Measurements from ENCODE around the gene EZH2.

Gene EZH2

DNA sequence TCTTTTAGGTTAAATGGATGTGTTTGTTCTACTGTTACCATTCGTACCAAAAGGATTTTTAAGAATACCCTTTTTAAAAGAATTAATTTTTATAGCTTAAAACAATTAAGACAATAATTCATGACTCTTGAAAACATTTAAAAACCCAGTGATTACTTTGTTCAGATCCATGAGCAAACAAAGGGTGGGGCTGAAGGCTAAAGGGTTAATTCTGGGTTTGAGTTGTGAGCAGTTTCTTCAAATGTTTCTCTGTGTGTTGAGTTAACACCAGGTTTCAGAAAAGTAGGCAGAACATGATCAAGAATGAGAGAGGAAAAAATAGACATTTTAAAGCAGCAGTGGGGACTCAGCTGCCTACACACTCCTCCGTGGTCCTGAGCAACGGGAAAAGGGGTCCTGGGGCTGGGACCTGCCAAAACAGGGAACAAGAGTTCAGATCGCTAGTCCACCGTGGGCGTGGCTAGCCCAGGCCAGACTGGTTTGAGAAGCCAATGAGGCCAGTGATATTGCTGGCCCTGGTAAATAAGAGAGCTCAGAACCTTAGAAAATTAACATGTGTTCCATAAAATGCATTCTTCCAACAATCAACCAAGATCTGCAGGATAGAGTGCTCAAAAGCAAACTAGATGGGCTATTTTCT is 14.9 kb upstream of the EZH2 start:
- DNase-seq (ENCODE audit: low read depth) = no peak

DNA sequence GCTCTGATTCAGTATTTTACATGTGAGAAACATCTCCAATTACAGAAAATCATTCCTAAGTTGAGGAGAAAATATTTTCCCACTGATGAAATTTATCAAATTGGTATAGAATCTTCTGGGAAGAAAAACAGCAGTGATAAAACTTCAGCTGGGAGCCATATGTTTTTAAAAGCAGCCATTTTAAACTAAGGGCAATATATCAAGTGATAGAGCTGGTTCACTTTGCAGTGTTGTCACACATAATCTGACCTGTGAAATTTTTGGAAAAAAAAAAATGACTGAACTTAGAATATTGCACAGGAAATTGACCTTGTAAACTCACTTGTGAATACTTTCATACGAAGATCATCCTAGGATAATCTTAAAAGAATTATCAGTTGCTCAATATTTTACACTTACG is 10.5 kb upstream of the EZH2 start:
- no peak for DNase-seq (ENCODE audit: low read depth)

- no peak for DNase-seq (ENCODE audit: low read depth)
Measured at GRCh38 chr7:148893071-148893470, 9.0 kb upstream of the EZH2 start.

DNA sequence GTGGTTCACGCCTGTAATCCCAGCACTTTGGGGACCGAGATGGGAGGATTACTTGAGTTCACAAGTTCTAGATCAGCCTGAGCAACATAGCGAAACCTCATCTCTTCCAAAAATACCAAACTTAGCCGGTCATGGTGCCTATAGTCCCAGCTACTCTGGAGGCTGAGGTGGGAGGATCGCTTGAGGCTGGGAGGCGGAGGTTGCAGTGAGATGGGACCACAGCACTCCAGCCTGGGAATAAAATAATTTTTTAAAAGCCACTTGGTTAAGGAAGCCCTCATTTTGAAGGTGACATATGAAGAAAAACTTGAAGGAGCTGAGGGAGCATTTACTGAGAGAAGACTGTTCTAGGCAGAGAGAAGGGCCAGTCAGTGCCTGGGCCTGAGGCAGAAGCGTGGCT is 4.2 kb upstream of the EZH2 start:
- no peak for DNase-seq (ENCODE audit: low read depth)

DNA sequence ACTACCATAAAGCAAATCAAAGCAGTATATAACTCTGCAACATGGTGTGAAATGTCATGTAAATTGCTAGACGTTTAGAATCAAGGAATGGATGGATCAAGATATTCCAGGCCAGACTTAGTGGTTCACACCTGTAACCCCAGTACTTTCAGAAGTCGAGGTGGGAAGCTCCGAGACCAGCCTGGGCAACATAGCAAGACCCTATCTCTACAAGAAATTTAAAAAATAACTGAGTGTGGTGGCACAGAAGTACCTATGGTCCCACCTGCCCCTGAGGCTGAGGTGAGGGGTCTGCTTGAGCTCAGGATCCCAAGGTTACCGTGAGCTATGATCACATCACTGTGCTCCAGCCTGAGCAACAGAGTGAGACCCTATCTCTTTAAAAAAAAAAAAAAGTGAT is 2.8 kb upstream of the EZH2 start:
- no peak for DNase-seq (ENCODE audit: low read depth)

- DNase-seq (ENCODE audit: low read depth) = peak; percentile 88
Measured at GRCh38 chr7:148884299-148885022, 370 bp upstream of the EZH2 start.

DNA sequence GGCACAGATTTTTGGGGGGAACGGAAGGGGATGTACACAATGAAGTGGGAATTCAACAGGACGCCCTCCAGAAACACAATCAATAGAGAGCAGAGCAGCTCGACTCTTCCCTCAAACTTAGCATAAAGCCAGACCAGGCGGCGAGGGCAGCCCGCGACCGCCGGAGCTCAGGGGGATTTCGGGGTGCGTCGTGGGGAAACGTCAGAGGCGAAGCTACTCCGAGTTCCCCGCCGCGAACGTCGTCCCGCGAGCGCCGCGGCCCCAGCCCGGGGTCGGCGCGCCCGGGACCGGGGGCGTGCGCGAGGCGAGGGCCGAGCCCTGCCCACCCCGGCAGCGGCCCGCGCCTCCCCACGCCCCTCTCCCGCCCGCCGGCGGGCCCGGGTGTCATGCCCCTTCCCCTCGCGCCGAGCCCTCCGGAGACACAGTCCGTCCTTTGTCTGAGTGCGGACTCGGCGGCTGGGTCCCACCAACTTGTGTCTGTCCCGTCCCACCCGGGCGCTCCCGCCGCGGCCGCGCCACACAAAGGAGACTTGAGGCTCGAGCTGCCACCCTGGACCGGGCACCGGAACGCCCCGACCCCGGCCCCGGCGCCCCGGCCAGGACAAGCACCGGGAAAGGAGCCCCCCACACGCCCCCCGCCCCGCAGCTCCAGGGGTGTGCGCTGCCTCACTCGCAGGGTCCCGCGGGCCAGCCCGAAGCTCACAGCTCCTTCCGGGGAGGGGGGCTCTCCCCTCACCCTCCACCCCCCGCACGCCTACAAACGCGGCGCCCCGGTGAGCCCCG is 634 bp downstream of the EZH2 start:
- DNase-seq (ENCODE audit: low read depth) = peak; percentile 67

DNA sequence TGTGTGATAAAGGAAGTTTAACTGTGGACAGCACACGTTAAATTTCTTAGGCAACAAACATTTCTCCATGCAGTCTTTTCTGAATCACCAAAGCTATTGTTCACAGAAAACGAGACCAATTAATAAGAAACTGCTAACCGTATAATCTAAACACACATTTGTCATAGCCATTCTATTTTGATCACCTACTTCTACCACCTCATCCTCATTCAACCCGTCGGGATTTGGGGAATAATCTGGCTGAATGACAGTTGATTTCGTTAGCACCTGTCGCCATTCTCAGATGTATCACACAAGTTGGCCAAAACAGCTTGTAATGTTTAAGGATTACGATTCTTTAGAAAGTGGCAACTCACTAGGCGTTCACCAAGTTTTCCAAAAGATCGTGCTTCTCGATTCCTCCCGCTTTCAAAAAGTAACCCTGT is 1.2 kb downstream of the EZH2 start:
- no peak for DNase-seq (ENCODE audit: low read depth)

DNA sequence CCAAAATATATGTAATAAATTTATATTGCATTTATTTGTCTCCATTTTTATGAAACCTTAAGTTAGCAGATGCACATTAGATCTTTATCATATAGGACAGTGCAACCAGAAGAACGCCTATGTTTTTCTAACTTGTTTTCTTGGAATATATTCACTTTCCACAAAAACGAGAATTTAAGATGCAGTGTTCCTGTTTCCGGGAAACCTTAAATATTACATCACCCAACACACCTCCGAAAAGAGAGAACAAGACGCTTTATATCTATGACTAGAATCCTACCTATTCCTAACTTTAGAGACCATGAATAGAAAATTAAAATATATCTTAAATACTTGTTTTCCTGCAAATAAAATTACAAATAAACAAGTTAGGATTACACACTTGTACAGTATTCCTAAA is 1.9 kb downstream of the EZH2 start:
- no peak for DNase-seq (ENCODE audit: low read depth)

GRCh38 chr7:148878317-148878716 is 5.8 kb downstream of the EZH2 start:
- DNase-seq (ENCODE audit: low read depth) = no peak

DNA sequence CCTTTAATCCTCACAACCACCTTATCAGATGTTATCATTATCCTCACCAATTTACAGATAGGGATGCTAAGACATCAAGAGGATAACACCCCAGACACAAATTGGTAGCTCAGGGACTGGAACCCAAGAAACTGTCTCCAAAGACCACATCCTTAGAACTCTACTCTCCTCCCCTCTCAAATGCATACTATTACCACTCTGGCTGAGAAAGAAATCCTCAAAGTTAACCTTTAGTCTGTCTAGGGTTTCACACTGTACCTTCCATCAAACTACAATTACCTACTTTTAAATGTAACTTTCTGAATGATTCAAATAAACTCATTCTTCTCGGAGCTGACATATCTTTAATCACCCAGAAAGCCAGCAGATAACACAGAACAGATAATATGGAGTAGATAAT is 6.6 kb downstream of the EZH2 start:
- DNase-seq (ENCODE audit: low read depth) = no peak

- DNase-seq (ENCODE audit: low read depth) = no peak
Measured at GRCh38 chr7:148872188-148872587, 11.9 kb downstream of the EZH2 start.

DNA sequence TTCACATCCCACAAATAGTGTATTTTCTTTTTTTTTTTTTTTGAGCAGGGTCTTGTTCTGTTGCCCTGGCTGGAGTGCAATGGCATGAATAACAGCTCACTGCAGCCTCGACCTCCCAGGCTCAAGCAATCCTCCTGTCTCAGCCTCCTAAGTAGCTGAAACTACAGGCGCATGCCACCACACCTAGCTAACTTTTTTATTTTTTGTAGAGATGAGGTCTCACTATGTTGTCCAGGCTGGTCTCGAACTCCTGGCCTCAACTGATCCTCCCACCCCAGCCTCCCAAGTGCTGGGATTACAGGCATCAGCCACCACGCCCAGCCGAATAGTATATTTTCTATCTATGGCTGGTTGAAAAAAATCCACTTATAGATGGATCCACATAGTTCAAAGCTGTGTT is 12.5 kb downstream of the EZH2 start:
- no peak for DNase-seq (ENCODE audit: low read depth)

- DNase-seq (ENCODE audit: low read depth) = no peak
Measured at GRCh38 chr7:148871030-148871429, 13.1 kb downstream of the EZH2 start.

DNA sequence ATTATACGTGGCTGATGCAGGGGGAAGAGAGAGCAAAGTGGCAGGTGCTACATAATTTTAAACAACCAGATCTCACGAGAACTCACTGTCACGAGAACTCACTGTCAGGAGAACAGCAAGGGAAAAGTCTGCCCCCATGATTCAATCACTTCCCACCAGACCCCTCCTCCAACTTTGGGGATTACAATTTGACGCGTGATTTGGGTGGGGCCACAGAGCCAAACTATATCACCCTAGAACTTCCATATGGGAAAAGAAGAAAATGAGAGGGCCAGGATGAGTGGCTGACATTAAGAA is 15.8 kb downstream of the EZH2 start:
- DNase-seq (ENCODE audit: low read depth) = no peak

GRCh38 chr7:148867596-148868377 is 16.3 kb downstream of the EZH2 start:
- DNase-seq (ENCODE audit: low read depth) = no peak

DNA sequence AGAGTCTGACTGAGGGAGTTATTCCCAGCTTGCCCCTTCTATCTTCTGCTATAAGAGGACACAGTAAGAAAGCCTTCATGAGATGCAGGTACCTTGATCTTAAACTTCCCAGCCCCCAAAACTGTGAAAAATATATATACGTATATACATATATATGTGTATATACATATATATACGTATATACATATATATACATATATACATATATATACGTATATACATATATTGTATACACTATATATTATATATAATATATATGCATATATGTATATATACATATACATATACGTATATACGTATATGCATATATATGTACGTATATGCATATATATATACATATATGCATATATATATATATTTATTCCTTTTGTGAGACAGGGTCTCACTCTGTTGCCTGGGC is 17.7 kb downstream of the EZH2 start:
- DNase-seq (ENCODE audit: low read depth) = no peak

- no peak for DNase-seq (ENCODE audit: low read depth)
Measured at GRCh38 chr7:148865283-148865682, 18.8 kb downstream of the EZH2 start.

GRCh38 chr7:148863324-148863723 is 20.8 kb downstream of the EZH2 start:
- DNase-seq (ENCODE audit: low read depth) = no peak

DNA sequence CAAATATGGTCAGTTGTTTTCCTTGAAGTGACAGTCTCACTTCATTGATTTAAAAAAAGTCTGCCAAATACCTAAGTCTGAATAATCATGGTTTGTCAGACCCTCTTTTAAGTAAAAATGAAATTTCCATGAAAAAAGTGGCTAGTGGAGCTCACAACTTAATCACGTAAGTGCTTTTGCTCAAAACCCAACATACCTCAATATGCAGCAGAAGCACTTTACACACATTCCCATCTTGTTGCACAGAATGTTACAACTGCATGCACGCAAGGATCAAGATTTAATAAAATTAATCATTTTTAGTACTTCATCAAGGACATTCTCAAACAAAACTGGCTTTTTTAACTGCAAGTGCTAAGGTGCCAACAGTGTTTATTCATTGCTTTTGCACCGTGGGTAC is 21.6 kb downstream of the EZH2 start:
- no peak for DNase-seq (ENCODE audit: low read depth)

DNA sequence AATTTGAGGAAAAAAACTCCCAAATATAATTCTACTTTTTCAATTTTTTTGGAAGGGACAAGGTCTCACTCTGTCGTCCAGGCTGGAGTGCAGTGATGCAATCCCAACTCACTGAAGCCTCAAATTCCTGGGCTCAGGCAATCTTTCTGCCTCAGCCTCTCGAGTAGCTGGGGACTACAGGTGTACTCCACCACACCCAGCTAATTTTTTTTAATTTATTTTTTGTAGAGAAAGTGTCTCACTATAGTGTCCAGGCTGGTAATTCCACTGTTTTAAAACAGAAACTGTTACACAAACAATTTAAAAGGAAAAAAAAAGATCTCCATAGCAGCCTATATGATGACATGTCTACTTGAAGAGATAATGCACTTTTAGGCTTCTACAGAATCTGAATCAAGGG is 25.6 kb downstream of the EZH2 start:
- no peak for DNase-seq (ENCODE audit: low read depth)

DNA sequence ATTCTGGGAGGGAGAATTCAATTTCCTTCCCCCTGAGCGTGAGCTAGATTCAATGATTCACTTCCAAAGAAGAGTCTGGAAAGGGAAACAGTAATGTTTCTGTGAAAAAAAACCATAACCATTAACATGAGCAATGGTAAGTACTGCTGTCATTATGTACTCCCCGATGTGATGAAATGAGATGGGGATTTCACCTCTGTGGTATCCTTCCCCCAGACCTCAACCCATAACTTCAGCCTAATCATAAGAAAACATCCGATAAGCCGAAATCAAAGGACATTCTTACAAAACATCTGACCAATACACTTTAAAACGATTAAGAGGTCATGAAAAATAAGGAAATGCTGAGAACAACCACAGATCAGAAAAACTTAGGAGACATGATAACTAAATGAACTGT is 27.2 kb downstream of the EZH2 start:
- no peak for DNase-seq (ENCODE audit: low read depth)

DNA sequence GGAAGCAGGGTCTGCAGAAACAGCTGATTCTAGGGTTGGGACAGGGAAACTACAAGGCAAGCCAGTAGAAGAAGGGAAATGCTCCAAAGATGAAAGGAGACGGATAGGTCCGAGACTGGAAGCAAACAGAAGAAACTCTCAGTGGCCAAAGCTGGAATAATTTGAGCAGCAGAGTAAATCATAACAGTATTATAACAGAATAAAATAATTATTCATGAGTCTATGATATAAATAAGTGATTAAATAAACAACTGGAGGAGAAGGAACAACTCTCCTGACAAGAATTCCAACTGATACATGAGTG is 27.6 kb downstream of the EZH2 start:
- no peak for DNase-seq (ENCODE audit: low read depth)
